BJ (cell line): Measurements from ENCODE around the gene FAF2. TPM values are rescaled to one million over a fixed set of nuclear protein-coding genes. Genes with fewer than 3 reads are reported as not detected.

Experiments
- CTCF ChIA-PET: fragments of 350-600 bp; formaldehyde crosslinking; extraction: SDS; loops from one replicate; lab custom pipeline; 2021; ENCODE audit warnings: antibody characterized with exemption, inconsistent platforms; lab: Yijun Ruan, JAX
- POLR2A ChIA-PET: fragments of 300-600 bp; sonication (Branson Sonifier 250); formaldehyde crosslinking; extraction: SDS; loops from one replicate; lab custom pipeline; 2021; ENCODE audit warnings: antibody characterized with exemption; lab: Charles Lee
- DNase-seq: peaks from one replicate; pipeline ENCODE4 v3.0.0-alpha.2; 2011; ENCODE audit warnings: low read depth
- H3K27me3 ChIP-seq: 2 replicates; pipeline ENCODE4 v1.6.0; 2011; ENCODE audit warnings: low read length; ENCODE audit not compliant: control insufficient read depth, insufficient read depth
- H3K36me3 ChIP-seq: 2 replicates; pipeline ENCODE4 v1.5.1; 2011; ENCODE audit warnings: low read length; ENCODE audit not compliant: control insufficient read depth, insufficient read depth
- H3K4me3 ChIP-seq: 2 replicates; pipeline ENCODE4 v1.5.1; 2011; ENCODE audit warnings: low read depth, mild to moderate bottlenecking, control low read depth, low read length
- polyA plus RNA-seq: library from polyadenylated mRNA; depleted of rRNA; stranded (reverse); fragments of >200 nt; gene quantifications from 2 replicates; pipeline ENCODE4 v1.2.3, GENCODE V29; 2011
- TF ChIP-seq, protein P1 (sequence below): IDR thresholded peaks from 2 replicates; pipeline ENCODE4 v1.5.1; 2011; ENCODE audit warnings: low read depth, mild to moderate bottlenecking, control low read depth, inconsistent platforms, low read length, moderate library complexity; ENCODE audit not compliant: insufficient read depth

FAF2 gene
- polyA plus RNA-seq, 1 experiment = 36.9 TPM

- no peak for DNase-seq
- CTCF ChIA-PET = interaction anchor here (1.0 to 1.5 kb wide), 2 partner anchors 9 to 28 kb away, joined by 3 to 4 read pairs; partner anchors contain the start of gene FAF2
These were observed 28.1 kb upstream of the FAF2 start for GRCh38 chr5:176420086-176420485.

GRCh38 chr5:176420972-176421544, 27.1 kb upstream of the FAF2 start:
- Histone ChIP-seq H3K36me3 (no peaks in the 10 kb centered on the region), H3K27me3 (no peaks in the 10 kb centered on the region; the same call in 1 of the 2 replicates), H3K4me3 (no peak overlapping the region)
- ChIA-PET POLR2A (no interaction called here), CTCF (interaction anchor here (1.0 to 1.5 kb wide), 2 partner anchors 8 to 27 kb away, joined by 3 to 4 read pairs; partner anchors contain the start of gene FAF2)
- TF ChIP-seq, protein P1, sequence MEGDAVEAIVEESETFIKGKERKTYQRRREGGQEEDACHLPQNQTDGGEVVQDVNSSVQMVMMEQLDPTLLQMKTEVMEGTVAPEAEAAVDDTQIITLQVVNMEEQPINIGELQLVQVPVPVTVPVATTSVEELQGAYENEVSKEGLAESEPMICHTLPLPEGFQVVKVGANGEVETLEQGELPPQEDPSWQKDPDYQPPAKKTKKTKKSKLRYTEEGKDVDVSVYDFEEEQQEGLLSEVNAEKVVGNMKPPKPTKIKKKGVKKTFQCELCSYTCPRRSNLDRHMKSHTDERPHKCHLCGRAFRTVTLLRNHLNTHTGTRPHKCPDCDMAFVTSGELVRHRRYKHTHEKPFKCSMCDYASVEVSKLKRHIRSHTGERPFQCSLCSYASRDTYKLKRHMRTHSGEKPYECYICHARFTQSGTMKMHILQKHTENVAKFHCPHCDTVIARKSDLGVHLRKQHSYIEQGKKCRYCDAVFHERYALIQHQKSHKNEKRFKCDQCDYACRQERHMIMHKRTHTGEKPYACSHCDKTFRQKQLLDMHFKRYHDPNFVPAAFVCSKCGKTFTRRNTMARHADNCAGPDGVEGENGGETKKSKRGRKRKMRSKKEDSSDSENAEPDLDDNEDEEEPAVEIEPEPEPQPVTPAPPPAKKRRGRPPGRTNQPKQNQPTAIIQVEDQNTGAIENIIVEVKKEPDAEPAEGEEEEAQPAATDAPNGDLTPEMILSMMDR = no peak
- no peak for DNase-seq

More at GRCh38 chr5:176420086-176420485, 28.1 kb upstream of the FAF2 start:
- Histone ChIP-seq H3K36me3 (no peaks in the 10 kb centered on the region), H3K4me3 (no peak overlapping the region), H3K27me3 (no peaks in the 10 kb centered on the region; the same call in 1 of the 2 replicates)
- POLR2A ChIA-PET = no interaction called here
- TF ChIP-seq, protein P1 = no peak

DNA sequence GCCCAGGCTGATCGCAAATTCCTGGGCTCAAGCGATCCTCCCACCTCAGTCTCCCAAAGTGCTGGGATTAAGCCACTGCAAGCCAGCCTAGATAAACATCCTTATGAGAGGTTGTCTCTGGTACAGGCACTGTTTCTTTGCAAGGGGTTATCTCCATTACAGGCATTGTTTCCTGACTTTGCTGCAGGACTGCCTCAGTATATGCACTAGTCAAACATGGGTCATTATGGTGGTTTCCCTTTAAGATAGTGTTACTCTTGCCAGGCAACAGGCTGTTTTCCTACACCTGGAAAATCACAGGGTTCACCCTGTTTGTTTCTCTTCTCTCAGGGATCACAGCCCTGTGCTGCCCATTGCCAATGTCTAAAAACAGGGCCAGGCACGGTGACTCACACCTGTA, 24.0 kb upstream of the FAF2 start:
- ChIA-PET CTCF (no interaction called here), POLR2A (interaction anchor here (0.6 kb wide), 1 partner anchor 1122 kb away, joined by 5 read pairs; no protein-coding TSS in a partner anchor)
- no peak for DNase-seq
- Histone ChIP-seq H3K27me3 (no peaks in the 10 kb centered on the region; the same call in 1 of the 2 replicates), H3K4me3 (no peak overlapping the region), H3K36me3 (no peaks in the 10 kb centered on the region)
- TF ChIP-seq, protein P1 = no peak

- Histone ChIP-seq H3K27me3 (no peaks in the 10 kb centered on the region; the same call in 1 of the 2 replicates), H3K36me3 (no peaks in the 10 kb centered on the region), H3K4me3 (no peak overlapping the region)
- TF ChIP-seq, protein P1 = no peak
- no peak for DNase-seq
- ChIA-PET POLR2A (no interaction called here), CTCF (interaction anchor here (1.2 kb wide), 1 partner anchor 23 kb away, joined by 3 read pairs; the partner anchor contains the start of gene FAF2)
These were observed 23.0 kb upstream of the FAF2 start for GRCh38 chr5:176425138-176425537.

DNA sequence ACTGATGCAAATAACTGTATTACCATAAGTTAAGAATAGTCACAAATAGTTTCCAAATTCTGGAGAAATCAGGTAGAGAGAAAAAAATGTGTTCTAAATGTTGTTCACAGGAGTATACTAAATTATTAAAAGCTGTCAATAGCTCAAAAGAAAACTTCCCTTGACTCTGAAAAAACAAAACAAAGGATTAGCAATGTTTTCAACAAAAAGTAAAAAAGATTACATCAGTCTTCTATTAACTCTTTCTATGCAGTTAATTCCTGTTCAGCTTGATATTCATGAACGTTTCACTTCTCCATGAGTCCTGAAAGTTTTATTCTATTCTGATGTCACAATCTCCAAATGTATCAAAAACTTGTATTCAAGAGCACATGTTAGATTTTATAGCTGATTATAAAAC, 22.4 kb upstream of the FAF2 start:
- TF ChIP-seq, protein P1 = no peak
- Histone ChIP-seq H3K36me3 (no peaks in the 10 kb centered on the region), H3K4me3 (no peak overlapping the region), H3K27me3 (no peaks in the 10 kb centered on the region; the same call in 1 of the 2 replicates)
- POLR2A ChIA-PET = no interaction called here
- no peak for DNase-seq
- CTCF ChIA-PET = interaction anchor here (1.2 kb wide), 1 partner anchor 22 kb away, joined by 3 read pairs; the partner anchor contains the start of gene FAF2
